RWPE1 (cell line): ENCODE measurements around the gene KRTAP5-4.

Experiments used
- CTCF ChIA-PET: fragments of 350-600 bp; sonication (Branson Sonifier 250); formaldehyde crosslinking; extraction: SDS; loops from one replicate; lab custom pipeline; 2021; lab: Yijun Ruan, JAX
- POLR2A ChIA-PET: fragments of 400-600 bp; formaldehyde crosslinking; extraction: SDS; loops from one replicate; lab custom pipeline; 2020; ENCODE audit warnings: antibody characterized with exemption; ENCODE audit not compliant: low non-redundant PET; lab: Yijun Ruan, JAX
- DNase-seq: peaks from one replicate; pipeline ENCODE4 v3.0.0; 2012; ENCODE audit warnings: low spot score
- H3K27ac ChIP-seq: fragments of 450-650 bp; 2 replicates; pipeline ENCODE4 v1.5.1; 2017
- CTCF ChIP-seq: fragments of 450-650 bp; conservative IDR thresholded peaks from 2 replicates; pipeline ENCODE4 v1.5.1; 2017; ENCODE audit warnings: low read depth, mild to moderate bottlenecking

The KRTAP5-4 gene

GRCh38 chr11:1643146-1643690 is 21.3 kb upstream of the KRTAP5-4 start:
- POLR2A ChIA-PET: no interaction called here
- TF ChIP-seq CTCF: no peak
- no peak overlapping the region for H3K27ac ChIP-seq
- CTCF ChIA-PET: interaction anchor here (0.6 to 2.6 kb wide), 2 partner anchors 10 to 26 kb away, joined by 3 to 14 read pairs; no protein-coding TSS in a partner anchor
- DNase-seq: no peak

GRCh38 chr11:1642288-1643145 is 20.6 kb upstream of the KRTAP5-4 start:
- no peak for TF ChIP-seq CTCF
- ChIA-PET POLR2A (interaction anchor here (0.6 kb wide), 1 partner anchor 49 kb away, joined by 4 read pairs; no protein-coding TSS in a partner anchor), CTCF (interaction anchor here (0.6 to 2.6 kb wide), 4 partner anchors 10 to 322 kb away, joined by 3 to 14 read pairs (median 4); no protein-coding TSS in a partner anchor)
- DNase-seq: no peak
- no peak overlapping the region for H3K27ac ChIP-seq

DNA sequence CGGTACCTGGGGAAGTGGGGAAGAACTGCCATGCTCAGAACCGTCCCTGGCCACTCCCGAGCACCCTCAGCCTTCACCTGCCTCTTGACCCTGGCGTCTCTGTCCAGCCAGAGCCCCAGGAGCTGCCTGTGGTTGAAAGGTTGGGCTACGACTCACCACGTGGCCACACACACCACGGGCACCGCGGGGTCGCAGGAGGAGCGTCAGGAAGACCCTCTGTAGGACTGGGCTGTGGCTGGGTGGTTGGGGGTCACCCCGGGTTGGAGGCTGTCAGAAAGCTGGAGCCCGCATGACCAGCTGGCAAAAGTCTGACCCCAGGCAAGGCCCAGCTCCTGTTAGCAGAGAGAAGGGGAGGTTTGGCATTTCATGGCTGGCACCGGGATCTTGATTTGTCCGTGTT is 19.2 kb upstream of the KRTAP5-4 start:
- POLR2A ChIA-PET: no interaction called here

GRCh38 chr11:1640076-1640946 is 18.4 kb upstream of the KRTAP5-4 start:
- ChIA-PET CTCF (interaction anchor here (0.6 to 2.9 kb wide), 11 partner anchors 8 to 1306 kb away, joined by 3 to 24 read pairs (median 4); no protein-coding TSS in a partner anchor), POLR2A (interaction anchor here (0.6 kb wide), 1 partner anchor 65 kb away, joined by 3 read pairs; no protein-coding TSS in a partner anchor)
- peak; percentile 71 for TF ChIP-seq CTCF
- peak; percentile 38 for DNase-seq
- H3K27ac ChIP-seq: no peak overlapping the region

More for the DNA sequence above, 19.2 kb upstream of the KRTAP5-4 start:
- TF ChIP-seq CTCF: no peak
- DNase-seq: no peak
- H3K27ac ChIP-seq: no peak overlapping the region
- CTCF ChIA-PET: interaction anchor here (0.7 to 2.9 kb wide), 3 partner anchors 9 to 24 kb away, joined by 3 to 24 read pairs (median 8); no protein-coding TSS in a partner anchor

GRCh38 chr11:1639666-1640065 is 17.7 kb upstream of the KRTAP5-4 start:
- POLR2A ChIA-PET: interaction anchor here (0.6 kb wide), 1 partner anchor 65 kb away, joined by 3 read pairs; no protein-coding TSS in a partner anchor
- no peak for DNase-seq
- no peak overlapping the region for H3K27ac ChIP-seq
- no peak for TF ChIP-seq CTCF
- CTCF ChIA-PET: interaction anchor here (0.5 to 2.9 kb wide), 11 partner anchors 9 to 1306 kb away, joined by 3 to 24 read pairs (median 4); no protein-coding TSS in a partner anchor
